Esophagus squamous epithelium (tissue), 4 donors: ENCODE data around the gene RPL18A.

Source experiments
- CTCF ChIP-seq, 6 experiments: fragments of 450-650 bp in 4 of 6; fragments of 200-600 bp in 2 of 6; sonication (generic) in 2 of 6; IDR thresholded peaks; one replicate each; pipeline ENCODE4 v1.5.1; 2016 to 2019; ENCODE audit warnings: antibody characterized with exemption in 6 of 6, mild to moderate bottlenecking in 4 of 6, moderate library complexity in 4 of 6
- POLR2A ChIP-seq, 4 donors: fragments of 450-650 bp; IDR thresholded peaks; one replicate each; pipeline ENCODE4 v1.6.1; 2017; ENCODE audit warnings: antibody characterized with exemption in 4 of 4, mild to moderate bottlenecking in 4 of 4, moderate library complexity in 3 of 4

- TF ChIP-seq CTCF (IDR thresholded peaks at IDR 0.05) (no peak), POLR2A (IDR thresholded peaks at IDR 0.05) (no peak)
Observed at GRCh38 chr19:17842663-17843291, 16.9 kb upstream of the RPL18A start.
